HG03060 (cell line): ENCODE results near the gene DTX4.
"Not testable (repeated sequence)": the region's sequence is repeated elsewhere in the genome, so short reads cannot be mapped to it uniquely, and the experiment has no call there.

Source experiments
- ATAC-seq: cut with Tn5 transposase; IDR thresholded peaks from one replicate; pipeline ENCODE4 v1.9.1; 2021; ENCODE audit warnings: low read depth, moderate number of reproducible peaks; ENCODE audit not compliant: unreplicated experiment

The DTX4 gene

DNA sequence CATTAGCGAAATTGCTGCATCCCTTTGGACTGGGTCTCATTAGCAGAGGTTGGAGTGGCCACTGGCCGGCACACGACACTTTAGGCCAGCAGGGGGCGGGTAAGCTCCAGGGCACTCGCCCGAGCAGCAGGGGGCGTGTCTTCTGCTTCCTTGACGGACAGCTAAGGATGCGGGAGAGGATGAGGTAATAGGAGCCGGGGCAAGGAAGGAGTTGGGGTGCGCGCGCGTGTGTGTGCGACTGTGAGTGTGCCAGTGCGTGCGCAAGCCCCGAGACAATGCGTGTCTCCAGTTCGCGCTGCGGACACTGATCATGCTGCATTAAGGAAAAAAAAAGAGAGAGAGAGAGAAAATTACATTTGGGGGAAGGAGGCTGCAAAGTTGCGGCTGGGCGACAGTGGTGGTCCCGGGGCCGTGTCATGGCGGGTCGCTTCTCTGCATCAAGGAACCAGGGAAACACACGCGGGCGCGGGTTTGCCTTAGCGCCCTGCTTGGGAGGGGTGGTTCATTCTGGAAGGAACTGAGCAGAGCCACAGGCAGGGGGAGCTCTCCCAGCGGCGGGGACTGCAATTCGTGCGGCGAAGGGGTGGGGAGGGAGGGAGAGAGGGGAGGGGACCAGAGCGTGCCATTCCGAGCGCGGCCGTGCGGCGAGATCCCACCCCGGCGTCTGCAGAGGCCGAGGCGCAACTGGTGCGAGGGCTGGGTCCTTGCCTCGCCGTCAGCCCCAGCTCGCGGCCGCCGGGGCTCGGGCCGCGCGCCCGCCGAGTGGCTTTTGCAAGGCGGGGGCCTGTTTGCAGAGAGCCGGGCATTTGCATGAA lies at the start of gene DTX4:
DTX4 (plus strand) TSS at position 625 of the 815 bp plus-strand sequence. CDS start 464 bp downstream, outside the sequence.
- peak; percentile 56 for ATAC-seq

- peak; percentile 89 for ATAC-seq
Observed at GRCh38 chr11:59135648-59136461, 36.1 kb upstream of the DTX4 start.

- not testable (repeated sequence) for ATAC-seq
Observed at GRCh38 chr11:59136551-59136950, 35.4 kb upstream of the DTX4 start.

GRCh38 chr11:59137190-59137589 lies 34.7 kb upstream of the DTX4 start:
- no peak for ATAC-seq

DNA sequence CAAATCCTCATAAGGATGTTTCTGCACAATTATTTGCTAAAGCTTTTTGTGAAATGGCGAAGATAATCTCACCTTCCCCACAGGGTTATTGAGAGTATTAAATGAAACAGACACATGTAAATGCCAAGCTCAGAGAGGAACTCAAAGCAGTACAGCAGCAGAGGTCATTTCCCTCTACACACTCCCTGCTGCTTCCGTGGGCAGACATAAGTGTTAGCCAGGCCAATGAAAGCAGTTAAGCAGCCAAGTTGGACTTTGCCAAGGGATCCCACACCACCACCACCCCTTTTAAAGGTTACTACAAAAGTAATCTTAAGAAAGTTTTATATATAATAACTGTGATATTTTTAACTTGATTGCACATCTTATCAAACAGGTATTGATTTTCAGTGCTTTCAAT lies 33.3 kb upstream of the DTX4 start:
- ATAC-seq: no peak

- no peak for ATAC-seq
Observed at GRCh38 chr11:59141191-59141590, 30.7 kb upstream of the DTX4 start.

GRCh38 chr11:59141673-59142460 lies 30.1 kb upstream of the DTX4 start:
- no peak for ATAC-seq

- ATAC-seq: peak; percentile 49
Observed at GRCh38 chr11:59142530-59143507, 29.1 kb upstream of the DTX4 start, which contains the start of gene FAM111A. Gene FAM111A (plus strand): TSS chr11:59142856. CDS start chr11:59148873, 6,017 bp downstream.

GRCh38 chr11:59144096-59144495 lies 27.8 kb upstream of the DTX4 start:
- no peak for ATAC-seq

GRCh38 chr11:59144579-59145345 lies 27.2 kb upstream of the DTX4 start:
- peak; percentile 59 for ATAC-seq

DNA sequence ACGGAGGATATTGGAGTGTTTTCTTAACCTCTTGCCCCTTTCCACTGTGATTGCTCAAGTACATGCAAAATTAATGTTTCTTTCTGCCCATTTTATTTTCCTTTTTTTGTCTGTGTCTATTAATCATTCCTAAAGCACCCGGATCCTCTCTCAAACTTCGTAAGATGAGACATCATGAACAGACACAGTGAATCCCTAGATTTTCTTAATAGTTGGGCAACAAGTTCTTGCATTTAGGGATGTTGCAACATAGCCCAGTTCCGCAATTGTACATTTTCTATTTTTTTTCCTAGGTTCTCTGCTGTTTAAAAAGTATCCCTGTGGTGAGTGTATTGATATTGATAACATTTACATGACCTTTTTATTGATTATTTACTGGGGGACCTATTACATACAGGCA lies 26.4 kb upstream of the DTX4 start:
- ATAC-seq: no peak

DNA sequence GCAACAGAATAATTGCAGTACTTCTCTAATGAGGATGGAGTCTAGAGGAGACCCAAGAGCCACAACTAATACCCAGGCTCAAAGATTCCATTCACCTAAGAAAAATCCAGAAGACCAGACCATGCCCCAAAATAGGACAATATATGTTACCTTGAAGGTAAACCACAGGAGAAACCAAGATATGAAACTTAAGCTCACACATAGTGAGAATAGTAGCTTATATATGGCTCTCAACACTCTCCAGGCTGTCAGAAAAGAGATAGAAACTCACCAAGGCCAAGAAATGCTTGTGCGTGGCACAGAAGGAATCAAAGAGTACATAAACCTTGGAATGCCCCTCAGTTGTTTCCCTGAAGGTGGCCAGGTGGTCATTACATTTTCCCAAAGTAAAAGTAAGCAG lies 20.2 kb upstream of the DTX4 start:
- ATAC-seq: no peak

DNA sequence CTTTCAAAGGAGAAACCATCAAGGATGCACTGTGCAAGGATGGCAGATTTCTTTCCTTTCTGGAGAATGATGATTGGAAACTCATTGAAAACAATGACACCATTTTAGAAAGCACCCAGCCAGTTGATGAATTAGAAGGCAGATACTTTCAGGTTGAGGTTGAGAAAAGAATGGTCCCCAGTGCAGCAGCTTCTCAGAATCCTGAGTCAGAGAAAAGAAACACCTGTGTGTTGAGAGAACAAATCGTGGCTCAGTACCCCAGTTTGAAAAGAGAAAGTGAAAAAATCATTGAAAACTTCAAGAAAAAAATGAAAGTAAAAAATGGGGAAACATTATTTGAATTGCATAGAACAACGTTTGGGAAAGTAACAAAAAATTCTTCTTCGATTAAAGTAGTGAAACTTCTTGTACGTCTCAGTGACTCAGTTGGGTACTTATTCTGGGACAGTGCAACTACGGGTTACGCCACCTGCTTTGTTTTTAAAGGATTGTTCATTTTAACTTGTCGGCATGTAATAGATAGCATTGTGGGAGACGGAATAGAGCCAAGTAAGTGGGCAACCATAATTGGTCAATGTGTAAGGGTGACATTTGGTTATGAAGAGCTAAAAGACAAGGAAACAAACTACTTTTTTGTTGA lies 19.5 kb upstream of the DTX4 start:
- peak; percentile 65 for ATAC-seq

GRCh38 chr11:59154610-59155009 lies 17.3 kb upstream of the DTX4 start:
- no peak for ATAC-seq

GRCh38 chr11:59157433-59157832 lies 14.5 kb upstream of the DTX4 start:
- ATAC-seq: no peak

DNA sequence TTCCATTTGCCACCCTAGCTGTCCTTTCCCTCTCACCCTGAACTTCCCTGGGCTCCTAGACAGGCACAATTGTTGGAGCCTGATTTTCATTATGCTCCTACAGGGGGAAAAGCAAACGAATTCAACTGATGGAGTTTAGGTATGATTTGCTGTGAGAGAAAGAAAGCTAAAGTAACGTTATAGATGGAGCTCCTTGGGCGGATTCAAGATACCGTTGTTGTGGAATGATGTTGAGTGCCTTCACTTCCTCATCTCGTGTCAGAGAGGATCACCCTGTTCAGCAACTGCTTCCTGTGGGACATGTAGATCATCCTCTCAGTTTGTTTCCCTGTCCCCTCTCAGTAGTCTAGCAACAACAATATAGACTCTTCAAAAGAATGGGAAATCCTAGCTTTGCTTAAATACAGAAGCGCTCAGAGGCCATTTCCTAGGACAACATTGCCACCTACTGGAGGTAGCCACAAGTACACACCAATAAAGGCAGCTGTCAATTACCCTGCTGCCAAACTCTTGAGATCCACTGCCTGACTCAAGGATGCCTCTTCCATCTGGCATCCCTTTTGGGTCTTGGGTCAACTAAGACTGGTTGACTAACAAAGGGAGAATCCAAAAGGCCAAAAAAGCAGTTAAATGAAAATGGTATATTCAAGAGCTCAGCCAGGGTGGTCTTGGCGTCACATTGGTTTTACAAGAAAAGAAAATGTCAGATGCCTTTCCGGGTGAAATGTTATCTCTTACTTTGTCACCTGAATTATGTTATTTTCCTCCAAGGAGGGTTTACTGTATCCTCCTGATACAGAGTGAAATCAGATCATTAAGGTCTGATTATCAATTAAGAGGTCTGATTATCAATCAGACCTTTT lies 13.5 kb upstream of the DTX4 start:
- ATAC-seq: peak; percentile 85

DNA sequence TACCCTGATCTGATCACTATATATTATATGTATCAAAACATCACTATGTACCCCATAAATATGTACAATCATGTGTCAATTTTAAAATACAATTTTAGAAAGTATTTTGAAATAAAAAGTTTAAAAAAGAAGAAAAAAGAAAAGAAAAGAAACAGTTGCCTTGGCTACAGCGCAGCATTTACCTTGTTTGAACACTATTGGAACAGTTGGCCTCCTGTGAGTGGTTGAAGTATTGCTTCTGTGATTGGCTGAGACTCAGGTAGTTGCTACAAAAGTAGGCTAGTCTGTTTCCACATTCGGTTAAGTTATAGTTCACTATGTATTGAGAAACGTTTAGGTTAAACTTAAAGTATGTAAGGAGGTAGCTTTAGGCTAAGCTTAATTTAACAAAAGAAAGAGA lies 7.9 kb upstream of the DTX4 start:
- no peak for ATAC-seq
